RPMI7951 (cell line): ENCODE measurements around the gene CHRM4. TPM values are rescaled to one million over a fixed set of nuclear protein-coding genes. Genes with fewer than 3 reads are reported as not detected.
A peak's percentile ranks its signal among the peaks of the same experiment; 100 is the strongest.

Experiments used
- DNase-seq: peaks from one replicate; pipeline ENCODE4 v3.0.0-alpha.2; 2012; ENCODE audit warnings: low read depth
- total RNA-seq: library from RNA; depleted of rRNA; stranded (reverse); fragments of >200 nt; shearing (Covaris generic); gene quantifications from 2 replicates; pipeline ENCODE4 v1.2.3, GENCODE V29; 2014; rRNA removed

The CHRM4 gene
- total RNA-seq = 0.49 TPM in 1 of 2 replicates, not detected in the other

GRCh38 chr11:46391578-46392420 lies at the start of gene CHRM4:
TSS of gene CHRM4 (minus strand) at chr11:46391776. CDS start at chr11:46386557, 5,219 bp downstream.
- peak; percentile 28 for DNase-seq

DNA sequence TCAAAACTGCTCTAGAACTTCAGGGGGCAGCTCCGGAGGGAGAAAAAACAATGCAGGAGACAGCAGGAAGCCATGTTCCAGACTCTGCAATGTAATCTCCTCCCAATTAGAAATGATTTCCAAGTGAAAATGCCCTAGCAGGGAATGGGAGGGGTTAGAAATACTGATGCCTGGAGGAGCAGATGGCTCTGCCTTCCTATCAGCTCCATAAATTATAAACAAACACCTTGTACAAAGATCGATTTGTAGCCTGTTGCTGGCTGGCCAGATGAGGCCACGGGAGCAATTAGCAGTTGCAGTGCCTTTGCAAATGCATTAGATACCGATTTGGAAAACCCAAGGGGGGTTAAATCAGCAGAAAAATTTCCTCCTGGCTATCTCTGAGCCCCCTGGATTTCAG lies 46.6 kb upstream of the CHRM4 start:
- no peak for DNase-seq

DNA sequence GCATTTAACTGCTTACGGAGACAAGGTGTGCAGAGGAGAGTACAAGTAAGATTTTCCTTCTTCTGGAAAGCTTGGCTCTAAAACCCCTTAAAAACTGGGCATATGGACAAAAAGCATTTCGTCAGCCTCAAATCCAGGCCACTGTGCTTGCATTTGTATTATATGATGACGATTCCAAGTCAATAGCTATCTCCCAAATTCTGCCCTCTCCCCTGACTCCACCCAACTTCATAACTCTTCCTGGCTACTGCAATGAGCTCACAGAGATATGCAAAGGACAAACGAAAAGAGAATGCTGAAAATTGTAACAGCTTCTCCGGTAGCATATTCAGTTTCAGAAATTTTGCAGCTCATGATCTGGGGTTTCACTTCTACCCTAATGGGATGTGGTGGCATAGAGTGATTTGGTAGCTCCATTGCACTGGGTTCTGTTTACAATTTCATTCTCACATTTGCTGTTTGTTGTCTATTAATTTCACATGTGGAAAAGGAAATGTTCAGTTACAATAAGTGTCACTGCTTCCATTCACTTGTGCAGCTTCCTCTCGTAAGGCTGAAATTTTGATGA lies 45.6 kb upstream of the CHRM4 start:
- no peak for DNase-seq

- DNase-seq = no peak
These were observed 44.5 kb upstream of the CHRM4 start for GRCh38 chr11:46436113-46436512.

DNA sequence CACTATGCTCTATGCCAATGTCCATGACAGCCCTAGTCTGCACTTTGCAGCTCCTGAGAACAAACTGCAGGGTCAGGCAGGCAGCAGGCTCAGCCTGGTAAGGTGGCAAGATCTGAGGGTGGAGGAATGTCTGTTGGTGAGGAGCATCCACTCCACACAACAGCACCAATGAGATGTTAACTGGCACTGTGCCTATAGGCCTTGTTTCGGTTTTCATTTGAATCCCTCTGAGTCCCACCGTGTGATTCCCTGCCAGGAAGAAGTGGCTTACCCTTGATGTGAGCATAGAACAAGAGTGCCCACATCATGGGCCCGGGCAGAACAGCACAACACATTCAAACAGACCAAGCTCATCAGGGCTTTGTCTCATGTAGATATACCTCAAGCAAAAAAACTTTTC lies 44.1 kb upstream of the CHRM4 start:
- peak; percentile 5 for DNase-seq

DNA sequence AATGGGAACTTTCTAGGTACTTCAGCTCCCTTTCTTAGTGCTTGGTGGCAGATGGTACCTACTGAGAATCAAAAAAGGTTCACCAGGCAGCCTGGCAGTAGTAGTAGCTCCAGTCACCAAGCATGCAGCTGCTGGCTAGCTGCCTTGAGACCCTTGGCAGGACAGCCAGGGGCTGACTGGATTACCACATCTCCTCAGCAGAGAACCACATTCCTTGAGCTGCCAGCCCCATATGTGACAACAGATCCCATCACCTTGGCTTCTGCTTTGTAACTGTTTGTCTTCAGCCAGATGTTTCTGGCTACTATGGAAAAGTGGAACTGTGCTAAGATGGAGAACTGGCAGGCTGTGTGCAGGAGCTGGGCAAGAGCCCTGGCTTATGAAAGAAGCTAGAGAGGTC lies 39.6 kb upstream of the CHRM4 start:
- DNase-seq = no peak

DNA sequence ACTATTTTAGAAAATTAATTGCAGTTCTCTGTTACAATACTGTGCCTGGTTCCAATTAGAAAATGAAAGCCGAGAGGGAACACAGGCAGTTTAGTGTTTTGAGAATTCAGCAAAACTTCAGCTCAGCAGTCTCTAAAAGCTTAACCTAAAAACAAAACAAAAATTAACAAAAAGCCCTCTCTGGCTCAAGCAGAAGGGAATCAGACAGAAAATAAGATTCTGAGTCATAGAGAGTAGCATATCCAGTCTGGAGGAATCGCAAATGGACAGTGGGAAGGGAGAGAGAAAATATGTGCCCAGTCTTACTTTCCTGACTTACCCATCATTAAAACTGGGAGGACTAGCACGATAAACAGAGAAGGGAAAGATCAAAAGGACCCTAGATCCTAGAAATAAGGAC lies 38.1 kb upstream of the CHRM4 start:
- no peak for DNase-seq

- peak; percentile 2 for DNase-seq
These were observed 35.8 kb upstream of the CHRM4 start for GRCh38 chr11:46427364-46427763.

GRCh38 chr11:46426233-46426991 lies 34.8 kb upstream of the CHRM4 start:
- no peak for DNase-seq

GRCh38 chr11:46422588-46422987 lies 31.0 kb upstream of the CHRM4 start:
- no peak for DNase-seq

- no peak for DNase-seq
These were observed 29.8 kb upstream of the CHRM4 start for GRCh38 chr11:46421257-46421880.

DNA sequence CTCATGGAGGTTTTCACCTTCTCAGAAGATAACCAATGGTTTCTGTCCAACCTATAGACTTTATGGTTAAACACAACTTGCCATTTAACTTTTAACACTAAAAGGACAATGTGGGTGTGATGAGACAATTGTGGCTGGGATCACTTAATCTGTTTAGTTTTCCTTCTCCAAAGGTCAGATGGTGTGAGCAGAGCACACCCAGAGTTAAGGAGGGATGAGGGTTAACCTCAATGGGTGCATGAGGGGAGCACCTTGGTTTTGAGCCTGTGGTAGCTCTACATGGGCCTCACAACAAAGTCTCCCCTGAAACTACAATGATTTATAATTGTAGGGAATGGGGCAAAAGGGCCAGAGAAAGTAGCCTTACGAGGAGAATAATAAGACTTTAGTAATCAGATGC lies 28.9 kb upstream of the CHRM4 start:
- DNase-seq = no peak

DNA sequence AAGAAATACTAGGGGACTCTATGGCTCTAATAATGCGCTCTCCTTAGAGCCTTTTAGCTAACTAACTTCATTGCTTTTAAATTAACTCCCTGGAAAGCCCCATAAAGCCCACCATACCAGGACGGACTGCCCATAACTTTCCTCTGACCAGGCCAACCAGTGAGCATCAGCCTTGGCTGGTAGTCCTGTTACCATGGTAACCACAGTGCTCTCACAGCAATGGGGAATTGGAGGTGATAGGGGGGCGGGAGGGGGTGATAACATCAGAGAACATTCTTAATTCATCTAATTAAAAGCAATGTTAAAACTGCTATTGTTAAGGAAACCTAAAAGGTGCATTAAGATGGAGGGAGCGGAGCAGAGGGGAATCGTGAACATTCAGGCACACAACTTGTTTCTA lies 27.2 kb upstream of the CHRM4 start:
- no peak for DNase-seq

DNA sequence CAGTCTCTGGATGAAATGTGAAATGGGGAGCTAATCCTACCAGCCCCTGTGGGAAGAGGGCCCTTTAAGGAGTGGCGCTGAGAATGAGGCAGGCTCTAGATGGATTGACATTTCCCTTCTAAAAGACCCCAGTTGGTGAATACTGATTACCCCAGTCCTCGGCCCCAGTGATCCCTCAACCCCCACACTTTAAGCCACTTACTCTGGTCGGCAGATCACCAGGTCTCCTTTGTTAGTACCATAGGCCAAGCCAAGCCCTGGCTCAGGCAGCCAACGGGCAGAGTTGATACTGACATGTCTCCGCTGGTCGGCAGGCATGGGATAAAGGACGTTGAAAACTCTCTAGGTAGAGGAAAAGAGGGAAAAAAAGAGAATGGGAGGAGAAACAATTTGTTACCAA lies 26.1 kb upstream of the CHRM4 start:
- DNase-seq = no peak

- DNase-seq = no peak
These were observed 23.3 kb upstream of the CHRM4 start for GRCh38 chr11:46414879-46415278.

- DNase-seq = no peak
These were observed 22.9 kb upstream of the CHRM4 start for GRCh38 chr11:46414466-46414796.

- DNase-seq = no peak
These were observed 22.3 kb upstream of the CHRM4 start for GRCh38 chr11:46413760-46414465.

- no peak for DNase-seq
These were observed 18.4 kb upstream of the CHRM4 start for GRCh38 chr11:46410021-46410420.

- DNase-seq = no peak
These were observed 16.9 kb upstream of the CHRM4 start for GRCh38 chr11:46408407-46408986.

GRCh38 chr11:46407635-46408034 lies 16.1 kb upstream of the CHRM4 start:
- no peak for DNase-seq

- no peak for DNase-seq
These were observed 13.0 kb upstream of the CHRM4 start for GRCh38 chr11:46404476-46405017.
